GM21423 (cell line): Measurements from ENCODE around the gene CDCA4.

Source experiments
- ATAC-seq: cut with Tn5 transposase; IDR thresholded peaks from one replicate; pipeline ENCODE4 v1.9.1; 2021; ENCODE audit warnings: mild to moderate bottlenecking, moderate library complexity; ENCODE audit not compliant: unreplicated experiment

CDCA4 gene

DNA sequence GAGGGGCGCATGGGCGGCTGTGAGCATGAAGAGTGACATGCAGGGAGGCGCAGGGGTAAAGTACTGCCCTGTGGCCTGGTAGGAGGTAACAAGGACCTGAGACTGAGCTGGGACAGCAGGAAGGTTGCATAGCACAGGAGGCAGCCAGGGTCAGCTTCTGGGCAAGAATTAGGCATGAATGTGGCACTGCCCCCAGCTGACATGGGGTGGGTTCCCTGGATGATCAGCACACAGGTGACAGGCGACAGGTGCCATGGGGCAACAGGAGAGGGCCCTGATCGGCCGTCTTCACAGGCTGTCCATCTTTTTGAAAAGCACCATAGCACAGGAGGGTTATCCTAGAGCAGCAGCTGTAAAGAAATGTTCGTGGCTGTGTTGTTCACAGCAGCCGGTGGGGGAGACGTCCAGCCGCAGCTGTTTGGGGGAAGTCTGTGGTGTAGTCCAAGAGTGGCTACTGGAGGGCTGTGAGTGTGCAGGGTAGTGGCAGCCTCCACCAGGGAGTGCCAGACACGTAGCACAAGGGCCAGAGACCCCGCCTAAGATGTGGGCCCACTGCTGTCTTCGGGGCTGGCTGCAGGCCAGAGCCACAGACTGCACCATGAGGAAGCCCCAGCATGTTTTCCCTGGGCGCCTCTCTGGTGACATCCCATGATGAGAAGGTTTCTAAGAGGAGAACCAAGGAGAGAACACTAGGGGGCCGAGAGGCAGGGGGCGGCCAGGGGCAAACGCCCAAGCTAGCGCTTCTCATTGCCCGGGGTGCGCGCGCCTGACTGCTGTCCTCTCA, 26.9 kb downstream of the CDCA4 start:
- ATAC-seq = no peak

GRCh38 chr14:104993306-104993705, 27.6 kb downstream of the CDCA4 start:
- no peak for ATAC-seq

- no peak for ATAC-seq
Measured at GRCh38 chr14:104992501-104992900, 28.4 kb downstream of the CDCA4 start.

DNA sequence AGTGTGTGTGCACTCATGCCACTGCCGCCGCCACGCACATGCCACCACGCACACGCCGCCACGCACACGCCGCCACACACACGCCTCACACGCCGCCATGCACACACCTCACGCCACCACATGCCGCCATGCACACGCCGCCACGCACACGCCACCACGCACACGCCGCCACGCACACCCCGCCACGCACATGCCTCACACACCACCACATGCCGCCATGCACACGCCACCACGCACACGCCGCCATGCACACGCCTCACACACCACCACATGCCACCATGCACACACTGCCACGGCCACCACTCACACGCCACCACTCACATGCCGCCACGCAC, 29.0 kb downstream of the CDCA4 start:
- ATAC-seq = no peak

GRCh38 chr14:104989951-104990303, 31.0 kb downstream of the CDCA4 start:
- ATAC-seq = no peak

DNA sequence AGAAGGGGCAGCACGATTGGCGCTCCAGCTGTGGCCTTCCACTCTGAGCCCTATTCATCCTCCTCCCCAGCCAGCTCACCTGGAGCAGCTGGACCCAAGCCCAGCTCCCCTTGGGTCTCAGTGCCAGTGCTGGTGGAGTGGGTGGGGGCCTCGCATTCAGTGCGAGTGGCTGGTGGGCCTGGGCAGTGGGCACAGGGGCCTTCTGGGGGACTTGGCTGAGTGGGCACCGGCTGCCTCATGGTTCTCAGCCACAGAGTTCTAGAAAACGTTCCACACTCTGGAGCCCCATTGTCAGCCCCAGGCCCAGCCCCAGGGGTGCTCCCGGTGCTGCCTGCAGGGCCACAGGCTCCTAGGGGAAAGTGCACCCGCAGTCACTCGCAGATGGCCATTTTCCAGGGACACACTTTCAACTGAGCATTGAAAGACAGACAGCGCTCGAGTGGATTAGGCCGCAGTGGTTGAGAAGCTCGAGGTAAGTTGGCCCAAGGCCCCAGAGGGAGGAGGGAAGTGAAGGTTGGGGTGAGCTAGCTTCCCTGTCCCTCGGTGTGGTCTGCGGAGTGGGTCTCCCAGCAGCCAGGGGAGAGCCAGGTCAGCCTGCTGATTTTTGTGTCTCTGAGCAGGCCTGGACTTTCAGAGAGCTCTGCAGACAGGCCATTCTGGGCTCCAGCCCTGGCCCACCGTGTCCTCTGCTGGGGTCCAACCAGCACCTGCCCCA, 31.5 kb downstream of the CDCA4 start:
- ATAC-seq = no peak

GRCh38 chr14:104986487-104987164, 34.3 kb downstream of the CDCA4 start:
- no peak for ATAC-seq

GRCh38 chr14:104985675-104986486, 35.0 kb downstream of the CDCA4 start, which contains the start of gene CLBA1:
Gene CLBA1 (plus strand): TSS chr14:104985788. CDS start chr14:104986432, 644 bp downstream.
- ATAC-seq = peak; percentile 94

- ATAC-seq = no peak
Measured at GRCh38 chr14:104984056-104984894, 36.6 kb downstream of the CDCA4 start.

DNA sequence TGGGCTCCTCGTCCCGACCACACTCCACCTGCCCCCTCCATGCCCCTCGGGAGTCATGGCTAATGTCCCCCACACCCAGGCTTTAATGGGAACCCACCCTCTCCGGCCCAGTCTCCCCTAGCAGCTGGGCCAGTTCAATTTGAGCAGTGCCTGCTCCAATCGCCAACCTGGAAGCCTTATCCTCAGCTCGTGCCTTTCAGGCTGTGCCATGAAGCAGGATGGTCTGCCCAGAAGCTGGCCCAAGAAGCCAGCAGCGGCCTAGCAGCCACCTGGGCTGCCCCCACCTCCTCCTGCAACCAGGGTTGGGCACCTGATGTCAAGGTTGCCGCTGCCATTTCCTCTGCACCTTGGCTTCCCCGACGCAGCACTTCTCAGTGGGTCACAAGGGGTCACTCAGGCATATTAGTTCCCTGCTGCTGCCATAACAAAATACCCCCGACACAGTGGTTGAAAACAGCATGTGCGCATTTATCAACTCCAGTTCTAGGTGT, 37.6 kb downstream of the CDCA4 start:
- no peak for ATAC-seq

DNA sequence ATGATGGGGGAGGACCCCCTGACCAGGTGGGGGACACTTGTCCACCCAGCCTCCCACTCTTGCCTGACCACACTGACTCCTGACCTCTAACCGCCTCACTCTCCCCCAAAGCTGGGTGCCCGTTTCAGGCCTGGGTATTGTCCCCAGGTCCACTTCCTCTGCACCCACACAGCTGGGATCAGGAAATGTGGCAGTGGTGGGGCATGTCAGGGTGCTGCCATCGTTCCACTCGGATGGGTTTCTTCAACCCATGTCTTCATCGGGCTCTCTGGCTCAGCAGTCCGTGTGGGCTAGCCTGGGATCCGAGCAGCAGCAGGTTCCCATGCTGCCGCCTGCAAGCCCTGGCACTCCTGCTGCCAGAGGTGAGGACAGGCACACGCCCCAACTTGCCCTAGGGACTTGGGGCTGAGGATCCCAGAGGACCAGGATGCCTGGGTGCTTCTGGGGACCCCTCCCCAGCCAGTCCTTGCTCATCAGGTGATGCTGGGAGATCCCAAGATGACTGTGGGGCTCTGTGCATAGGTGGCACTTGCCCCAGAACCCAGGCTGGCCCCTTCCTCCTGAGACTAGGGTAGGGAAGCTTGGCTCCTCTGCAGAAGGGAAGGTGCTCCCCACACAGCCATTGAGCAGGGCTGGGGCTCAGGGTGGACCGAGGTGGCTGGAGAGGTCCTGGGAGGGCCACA, 38.2 kb downstream of the CDCA4 start:
- no peak for ATAC-seq

DNA sequence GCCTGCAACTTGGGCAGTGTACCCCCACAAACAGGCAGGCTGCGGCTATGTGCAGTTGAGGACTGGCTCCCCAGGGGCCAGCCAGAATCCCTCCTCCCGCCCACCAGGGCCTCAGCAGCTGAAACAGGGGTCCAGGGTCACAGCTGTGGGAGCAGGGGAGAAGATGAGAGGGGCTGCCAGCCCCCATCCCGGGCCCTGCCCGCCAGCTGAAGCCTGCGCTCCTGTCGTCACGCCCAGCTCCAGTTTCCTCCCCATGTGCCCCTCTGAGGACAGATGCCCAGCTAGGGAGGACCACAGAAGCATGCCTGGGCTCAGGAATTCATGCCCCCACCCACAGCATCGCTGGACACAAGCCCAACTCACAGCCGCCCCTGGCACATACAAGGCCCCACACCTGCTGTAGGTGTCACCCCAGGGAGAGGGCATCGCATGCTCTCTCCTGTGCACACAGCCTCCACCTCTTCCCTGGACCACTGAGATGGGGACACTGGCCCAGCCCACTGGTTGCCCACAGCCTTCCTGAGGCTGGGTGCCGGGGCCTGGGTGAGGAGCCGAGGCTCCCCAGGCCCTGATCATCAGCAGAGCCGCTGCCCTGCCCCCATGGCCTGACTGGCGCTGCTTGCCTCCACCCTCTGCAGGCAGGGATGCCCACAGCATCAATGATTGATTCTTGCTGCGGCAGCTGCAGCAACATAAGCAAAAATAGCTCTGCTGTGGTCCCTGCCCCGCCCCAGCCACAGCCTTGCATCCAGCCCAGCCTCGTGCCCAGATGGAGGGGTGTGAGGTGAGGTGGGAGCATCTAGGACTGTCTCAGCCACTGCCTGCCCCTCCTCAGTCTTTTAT, 39.0 kb downstream of the CDCA4 start:
- no peak for ATAC-seq

DNA sequence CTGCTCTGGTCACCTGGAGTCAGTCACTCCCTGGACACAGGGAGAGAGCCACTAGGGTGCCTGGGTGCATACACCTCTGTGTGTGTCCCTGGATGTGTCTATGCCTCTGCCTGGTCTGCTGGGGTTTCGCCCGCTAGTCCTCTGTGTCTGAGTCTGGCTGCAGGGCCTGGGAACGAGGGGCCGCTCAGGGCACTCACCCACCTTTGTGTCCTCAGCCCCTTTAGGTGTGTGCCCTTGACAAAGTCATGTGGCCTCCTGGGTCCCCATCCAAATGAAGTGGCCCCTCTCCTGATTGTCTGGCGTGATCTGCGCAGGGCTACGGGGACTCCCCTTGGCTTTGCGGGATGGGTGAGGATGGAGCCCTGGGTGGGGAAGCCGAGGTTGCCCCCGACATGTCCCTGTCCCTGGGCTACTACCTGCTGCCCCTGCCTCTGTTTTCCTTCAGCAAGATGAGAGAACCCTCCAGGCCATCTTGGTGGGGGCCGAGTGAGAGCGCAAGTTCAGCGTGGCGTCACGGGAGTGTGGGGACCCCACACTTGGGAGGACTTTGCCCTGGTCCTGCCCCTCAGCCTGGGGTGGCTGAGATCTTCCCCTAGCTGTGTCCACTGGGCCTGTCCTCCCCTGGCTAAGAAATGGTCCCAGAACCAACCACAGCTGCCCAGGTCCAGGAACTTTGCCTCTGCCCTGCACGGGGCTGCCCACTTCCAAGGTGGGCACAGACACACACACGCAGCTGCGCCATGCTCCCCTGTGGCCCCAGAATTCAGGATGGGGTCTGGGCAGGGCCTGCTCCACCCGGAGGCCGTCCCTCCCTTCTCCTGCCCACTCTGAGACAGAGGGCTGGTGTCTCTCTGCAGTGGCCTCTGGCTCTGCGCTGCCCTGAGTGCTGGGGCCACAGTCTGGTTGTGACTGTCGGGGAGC, 40.0 kb downstream of the CDCA4 start:
- no peak for ATAC-seq

GRCh38 chr14:104979758-104980610, 40.9 kb downstream of the CDCA4 start:
- no peak for ATAC-seq

- no peak for ATAC-seq
Measured at GRCh38 chr14:104978746-104979691, 41.9 kb downstream of the CDCA4 start.
